Measurements from ENCODE around the gene SNX33.
"Not testable (repeated sequence)": the region's sequence is repeated elsewhere in the genome, so short reads cannot be mapped to it uniquely, and the experiment has no call there.

- TF ChIP-seq POLR2A (IDR thresholded peaks at IDR 0.05; ENCODE audit: low read depth, low read length); POLR2AphosphoS5 (IDR thresholded peaks at IDR 0.05; ENCODE audit: low read depth, low read length); TAF1 (IDR thresholded peaks at IDR 0.05; ENCODE audit: borderline replicate concordance, low read depth, low read length): not testable (repeated sequence)
Measured at GRCh38 chr15:75683646-75684312, 36.1 kb downstream of the SNX33 start.

All from GM12892 (cell line).